Measurements from ENCODE around the gene ERP27.

The ERP27 gene

GRCh38 chr12:14919455-14919854 is 18.9 kb downstream of the ERP27 start:
- DNase-seq (ENCODE audit: extremely low spot score) = no peak
- no peak for TF ChIP-seq LEF1 (IDR thresholded peaks at IDR 0.05; ENCODE audit: borderline replicate concordance)
- TF ChIP-seq BHLHE40 (IDR thresholded peaks at IDR 0.05; ENCODE audit: borderline replicate concordance) = no peak
- POLR2A ChIA-PET = no interaction called here
- CTCF ChIA-PET = no interaction called here

DNA sequence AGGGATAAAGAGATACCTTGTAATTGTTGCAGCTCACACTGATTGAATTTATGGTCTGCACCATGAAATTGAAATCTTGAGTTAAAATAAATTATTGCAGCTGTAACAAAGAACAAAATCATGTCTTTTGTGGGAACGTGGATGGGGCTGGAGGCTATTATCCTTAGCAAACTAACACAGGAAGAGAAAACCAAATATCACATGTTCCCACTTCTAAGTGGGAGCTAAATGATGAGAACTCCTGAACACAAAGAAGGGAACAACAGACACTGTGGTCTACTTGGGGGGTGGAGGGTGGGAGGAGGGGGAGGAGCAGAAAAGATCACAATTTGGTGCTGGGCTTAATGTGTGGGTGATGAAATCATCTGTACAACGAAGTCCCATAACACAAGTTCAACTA is 22.6 kb downstream of the ERP27 start:
- TF ChIP-seq PKNOX1 (IDR thresholded peaks at IDR 0.05) (no peak), NFRKB (IDR thresholded peaks at IDR 0.05) (no peak), CTBP1 (IDR thresholded peaks at IDR 0.05; ENCODE audit: borderline replicate concordance) (no peak), TARDBP (IDR thresholded peaks at IDR 0.05) (no peak), ARNT (IDR thresholded peaks at IDR 0.05) (no peak), SUZ12 (IDR thresholded peaks at IDR 0.05) (no peak), HDGF (IDR thresholded peaks at IDR 0.05; ENCODE audit: borderline replicate concordance) (no peak), LEF1 (IDR thresholded peaks at IDR 0.05; ENCODE audit: borderline replicate concordance) (no peak), BHLHE40 (IDR thresholded peaks at IDR 0.05; ENCODE audit: borderline replicate concordance) (no peak), ELF4 (IDR thresholded peaks at IDR 0.05) (no peak), FOXA1 (IDR thresholded peaks at IDR 0.05) (no peak), FOXM1 (IDR thresholded peaks at IDR 0.05; ENCODE audit: borderline replicate concordance) (no peak), FOXK2 (IDR thresholded peaks at IDR 0.05) (no peak), ZNF384 (IDR thresholded peaks at IDR 0.05) (no peak), L3MBTL2 (conservative IDR thresholded peaks at IDR 0.05) (no peak), SP1 (IDR thresholded peaks at IDR 0.05) (no peak)
- DNase-seq (ENCODE audit: extremely low spot score) = no peak
- ChIA-PET CTCF (no interaction called here), POLR2A (no interaction called here)

GRCh38 chr12:14913381-14913781 is 25.0 kb downstream of the ERP27 start:
- POLR2A ChIA-PET = no interaction called here
- no peak for DNase-seq (ENCODE audit: extremely low spot score)
- TF ChIP-seq PKNOX1 (IDR thresholded peaks at IDR 0.05) (no peak), ZNF384 (IDR thresholded peaks at IDR 0.05) (no peak), BHLHE40 (IDR thresholded peaks at IDR 0.05; ENCODE audit: borderline replicate concordance) (no peak), TARDBP (IDR thresholded peaks at IDR 0.05) (no peak), SP1 (IDR thresholded peaks at IDR 0.05) (no peak), L3MBTL2 (conservative IDR thresholded peaks at IDR 0.05) (no peak), NFRKB (IDR thresholded peaks at IDR 0.05) (no peak), ELF4 (IDR thresholded peaks at IDR 0.05) (no peak), FOXM1 (IDR thresholded peaks at IDR 0.05; ENCODE audit: borderline replicate concordance) (no peak)
- CTCF ChIA-PET = no interaction called here

GRCh38 chr12:14911131-14911530 is 27.2 kb downstream of the ERP27 start:
- TF ChIP-seq CTBP1 (IDR thresholded peaks at IDR 0.05; ENCODE audit: borderline replicate concordance) = no peak
- POLR2A ChIA-PET = no interaction called here
- CTCF ChIA-PET = no interaction called here

GRCh38 chr12:14910090-14910915 is 28.0 kb downstream of the ERP27 start:
- CTCF ChIA-PET = no interaction called here
- DNase-seq (ENCODE audit: extremely low spot score) = no peak
- POLR2A ChIA-PET = no interaction called here
- TF ChIP-seq TARDBP (IDR thresholded peaks at IDR 0.05) (no peak), PKNOX1 (IDR thresholded peaks at IDR 0.05) (no peak), SP1 (IDR thresholded peaks at IDR 0.05) (no peak), ELF4 (IDR thresholded peaks at IDR 0.05) (no peak), SUZ12 (IDR thresholded peaks at IDR 0.05) (no peak), ARNT (IDR thresholded peaks at IDR 0.05) (no peak), FOXM1 (IDR thresholded peaks at IDR 0.05; ENCODE audit: borderline replicate concordance) (no peak), BHLHE40 (IDR thresholded peaks at IDR 0.05; ENCODE audit: borderline replicate concordance) (no peak), ZNF384 (IDR thresholded peaks at IDR 0.05) (no peak), HDGF (IDR thresholded peaks at IDR 0.05; ENCODE audit: borderline replicate concordance) (no peak), NFRKB (IDR thresholded peaks at IDR 0.05) (no peak), CTBP1 (IDR thresholded peaks at IDR 0.05; ENCODE audit: borderline replicate concordance) (no peak), FOXK2 (IDR thresholded peaks at IDR 0.05) (no peak)

More at GRCh38 chr12:14911131-14911530, 27.2 kb downstream of the ERP27 start:
- no peak for DNase-seq (ENCODE audit: extremely low spot score)

GRCh38 chr12:14907953-14908352 is 30.4 kb downstream of the ERP27 start:
- POLR2A ChIA-PET = no interaction called here
- DNase-seq (ENCODE audit: extremely low spot score) = no peak
- TF ChIP-seq CTBP1 (IDR thresholded peaks at IDR 0.05; ENCODE audit: borderline replicate concordance) = no peak
- no peak for TF ChIP-seq ARNT (IDR thresholded peaks at IDR 0.05)
- TF ChIP-seq ELF4 (IDR thresholded peaks at IDR 0.05) = no peak
- TF ChIP-seq FOXK2 (IDR thresholded peaks at IDR 0.05) = no peak
- CTCF ChIA-PET = no interaction called here

DNA sequence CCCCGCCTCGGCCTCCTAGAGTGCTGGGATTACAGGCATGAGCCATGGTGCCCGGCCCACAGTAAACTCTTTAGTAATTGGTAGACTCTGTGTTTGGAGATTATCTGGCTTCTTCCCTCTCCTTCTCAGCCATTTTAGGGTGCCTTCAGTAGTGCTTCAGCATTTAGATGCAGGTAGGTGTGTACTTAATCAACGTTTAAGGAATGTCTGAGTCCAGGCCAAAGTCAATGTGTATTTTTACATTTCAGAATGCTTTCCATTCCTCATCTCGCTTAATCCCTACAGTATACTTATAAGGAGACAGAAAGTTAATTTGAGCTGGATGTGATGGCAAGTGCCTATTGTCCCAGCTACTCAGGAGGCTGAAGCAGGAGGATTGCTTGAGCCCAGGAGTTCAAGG is 32.2 kb downstream of the ERP27 start:
- POLR2A ChIA-PET = no interaction called here
- CTCF ChIA-PET = no interaction called here
- DNase-seq (ENCODE audit: extremely low spot score) = no peak
- no peak for TF ChIP-seq CTBP1 (IDR thresholded peaks at IDR 0.05; ENCODE audit: borderline replicate concordance)
- no peak for TF ChIP-seq TARDBP (IDR thresholded peaks at IDR 0.05)
- no peak for TF ChIP-seq LEF1 (IDR thresholded peaks at IDR 0.05; ENCODE audit: borderline replicate concordance)
- no peak for TF ChIP-seq ELF4 (IDR thresholded peaks at IDR 0.05)
